Measurements from ENCODE around the gene FAM83F. TPM values are rescaled to one million over a fixed set of nuclear protein-coding genes. Genes with fewer than 3 reads are reported as not detected.

The FAM83F gene
- total RNA-seq, 3 donors from 2014 or later = 15.8 to 48.0 (median 35.0) TPM

- DNase-seq (no peak), ATAC-seq (peak; percentile 65)
- Histone ChIP-seq H3K4me1 (ENCODE audit: low read depth) (peaks cover 7% of the 10 kb centered on the region), H3K9me3 (no peaks in the 10 kb centered on the region), H3K4me3 (no peak overlapping the region), H3K36me3 (ENCODE audit: low read depth) (no peaks in the 10 kb centered on the region)
- intact Hi-C loops (cut with DNase I, micrococcal nuclease) = no loop called here
- TF ChIP-seq CTCF (IDR thresholded peaks at IDR 0.05) = no peak
Measured at GRCh38 chr22:40050258-40050657, 55.5 kb downstream of the FAM83F start.

GRCh38 chr22:40051322-40051721 lies 56.6 kb downstream of the FAM83F start:
- no peak overlapping the region for H3K4me3 ChIP-seq
- DNase-seq = no peak
- H3K4me1 ChIP-seq (ENCODE audit: low read depth) = no peaks in the 10 kb centered on the region
- no peaks in the 10 kb centered on the region for H3K9me3 ChIP-seq
- intact Hi-C loops (cut with DNase I, micrococcal nuclease) = no loop called here
- no peak for TF ChIP-seq CTCF (IDR thresholded peaks at IDR 0.05)
- ATAC-seq = no peak
- H3K36me3 ChIP-seq (ENCODE audit: low read depth) = no peaks in the 10 kb centered on the region

- intact Hi-C loops (cut with DNase I, micrococcal nuclease) = no loop called here
- Histone ChIP-seq H3K4me1 (ENCODE audit: low read depth) (peaks cover 5% of the 10 kb centered on the region), H3K36me3 (ENCODE audit: low read depth) (no peaks in the 10 kb centered on the region), H3K4me3 (no peak overlapping the region), H3K9me3 (no peaks in the 10 kb centered on the region)
- ATAC-seq (no peak), DNase-seq (no peak)
- no peak for TF ChIP-seq CTCF (IDR thresholded peaks at IDR 0.05)
Measured at GRCh38 chr22:40053460-40053859, 58.7 kb downstream of the FAM83F start.

- no peaks in the 10 kb centered on the region for H3K36me3 ChIP-seq (ENCODE audit: low read depth)
- TF ChIP-seq CTCF (IDR thresholded peaks at IDR 0.05) = no peak
- ATAC-seq (no peak), DNase-seq (no peak)
- no peaks in the 10 kb centered on the region for H3K9me3 ChIP-seq
- intact Hi-C loops (cut with DNase I, micrococcal nuclease) = no loop called here
- peaks cover 11% of the 10 kb centered on the region for H3K4me1 ChIP-seq (ENCODE audit: low read depth)
- no peak overlapping the region for H3K4me3 ChIP-seq
Measured at GRCh38 chr22:40054486-40054885, 59.7 kb downstream of the FAM83F start.

- intact Hi-C loops (cut with DNase I, micrococcal nuclease) = no loop called here
- Histone ChIP-seq H3K4me3 (no peak overlapping the region), H3K9me3 (no peaks in the 10 kb centered on the region), H3K4me1 (ENCODE audit: low read depth) (peaks cover 11% of the 10 kb centered on the region), H3K36me3 (ENCODE audit: low read depth) (no peaks in the 10 kb centered on the region)
- no peak for DNase-seq
- no peak for TF ChIP-seq CTCF (IDR thresholded peaks at IDR 0.05)
- ATAC-seq = peak; percentile 95
Measured at GRCh38 chr22:40055143-40055883, 60.6 kb downstream of the FAM83F start.

Data from mucosa of descending colon (tissue), 3 donors.